Sigmoid colon (tissue), 7 donors: Measurements from ENCODE around the gene CAD. TPM values are rescaled to one million over a fixed set of nuclear protein-coding genes. Genes with fewer than 3 reads are reported as not detected.

Source experiments
- DNase-seq: peaks from one replicate; pipeline ENCODE4 v3.0.0-alpha.2; 2019
- H3K27ac ChIP-seq, 4 donors: fragments of 200-600 bp; sonication (generic); one replicate each; pipeline ENCODE4 v1.5.1; 2016 to 2019; ENCODE audit warnings: mild to moderate bottlenecking in 1 of 4
- H3K27me3 ChIP-seq, 3 donors: fragments of 200-600 bp; sonication (generic); one replicate each; pipeline ENCODE4 v1.5.1; 2019; ENCODE audit warnings: mild to moderate bottlenecking in 1 of 3
- H3K36me3 ChIP-seq, 4 donors: fragments of 200-600 bp; sonication (generic); one replicate each; pipeline ENCODE4 v1.5.1; 2016 to 2019
- H3K4me1 ChIP-seq, 4 donors: fragments of 200-600 bp; sonication (generic); one replicate each; pipeline ENCODE4 v1.5.1; 2017 to 2019
- H3K4me3 ChIP-seq, 4 donors: fragments of 200-600 bp; sonication (generic); one replicate each; pipeline ENCODE4 v1.5.1; 2017 to 2019; ENCODE audit warnings: mild to moderate bottlenecking in 2 of 4, moderate library complexity in 1 of 4
- H3K9me3 ChIP-seq, 4 donors: fragments of 200-600 bp in 3 of 4; sonication (generic) in 3 of 4; one replicate each; pipeline versions ENCODE4 v1.5.1 to v1.6.1; 2013 to 2019
- CTCF ChIP-seq, 4 experiments: fragments of 450-650 bp in 3 of 4; fragments of 200-600 bp in 1 of 4; IDR thresholded peaks; one replicate each; pipeline ENCODE4 v1.5.1; 2016 to 2019; ENCODE audit warnings: antibody characterized with exemption in 4 of 4, mild to moderate bottlenecking in 3 of 4, moderate library complexity in 2 of 4
- EP300 ChIP-seq, 4 donors: sonication (generic); formaldehyde crosslinking; IDR thresholded peaks; one replicate each; pipeline ENCODE4 v1.6.1; 2017; ENCODE audit warnings: antibody characterized with exemption in 4 of 4
- POLR2A ChIP-seq, 2 donors: fragments of 450-650 bp; IDR thresholded peaks; one replicate each; pipeline ENCODE4 v1.6.1; 2016; ENCODE audit warnings: antibody characterized with exemption in 2 of 2, mild to moderate bottlenecking in 2 of 2, moderate library complexity in 2 of 2
- POLR2AphosphoS5 ChIP-seq, 4 donors: sonication (generic); formaldehyde crosslinking; IDR thresholded peaks; one replicate each; pipeline ENCODE4 v1.6.1; 2017; ENCODE audit warnings: antibody characterized with exemption in 4 of 4
- WGBS, 2 donors: extraction: QIAGEN DNeasy Blood & Tissue Kit; methylation state at CpG; one replicate each; pipeline ENCODE4 v1.1.7; 2013; 5-methylcytosine and 5-hydroxymethylcytosine counted together
- intact Hi-C: fragments of 100-400 bp; cut with DNase I; formaldehyde crosslinking; loops from one replicate; pipeline ENCODE4 v1.15.1; 2023
- polyA plus RNA-seq, 3 donors: library from polyadenylated mRNA; stranded (reverse); fragments of 200-250 nt; gene quantifications; one replicate each; pipeline ENCODE4 v1.2.3, GENCODE V29; 2013
- total RNA-seq, 4 donors: library from RNA; depleted of rRNA; stranded (reverse); fragments of >200 nt; gene quantifications; one replicate each; pipeline ENCODE4 v1.1.0, GENCODE V29; 2016
- donor health status: healthy with polysubstance abuse.
- donor health status: Bipolar disorder and iron deficiency.
- donor health status: healthy.

CAD gene
- 10 to 100 TPM in 3 of 4 donors, 1 to 10 TPM in 1; 9.1 to 25.2 (median 17.1) TPM for total RNA-seq
- 10 to 100 TPM in 1 of 3 donors, 1 to 10 TPM in 2; 1.8 to 27.4 (median 3.0) TPM for polyA plus RNA-seq

GRCh38 chr2:27217173-27218121 lies at the start of gene CAD:
Gene CAD (plus strand): TSS chr2:27217369. CDS start chr2:27217552, 183 bp downstream.
- TF ChIP-seq EP300 (IDR thresholded peaks at IDR 0.05): no peak
- TF ChIP-seq CTCF (IDR thresholded peaks at IDR 0.05): peak in 3 of 4 experiments; percentile 9 to 30 (median 25)
- TF ChIP-seq POLR2AphosphoS5 (IDR thresholded peaks at IDR 0.05): peak in 3 of 4 donors; percentile 66 to 72 (median 69)
- peak; percentile 93 for DNase-seq
- Histone ChIP-seq H3K4me1 (peaks cover 0 to 36% (median 26%) of the 10 kb centered on the region in 4 donors), H3K4me3 (peak within 1 kb of the TSS; percentile 47 to 71 (median 66)), H3K27ac (peak within 1 kb of the TSS; percentile 74 to 79 (median 77)), H3K9me3 (no peaks in the 10 kb centered on the region), H3K27me3 (no peaks in the 10 kb centered on the region), H3K36me3 (peaks cover 0 to 24% (median 6%) of the 10 kb centered on the region in 4 donors)
- intact Hi-C loops: loop anchor here (10.0 kb wide), 2 partner anchors 137 to 277 kb away; partner anchors contain the start of genes FNDC4, GCKR and GTF3C2
- WGBS, 2 donors: 1% methylated on average over 72 of the region's 72 CpGs

GRCh38 chr2:27170581-27171337 lies 46.4 kb upstream of the CAD start:
- H3K27me3 ChIP-seq: no peaks in the 10 kb centered on the region
- no peak overlapping the region for H3K4me3 ChIP-seq
- H3K36me3 ChIP-seq: no peaks in the 10 kb centered on the region
- H3K27ac ChIP-seq: no peak overlapping the region
- no peaks in the 10 kb centered on the region for H3K4me1 ChIP-seq
- no peak for TF ChIP-seq POLR2A (IDR thresholded peaks at IDR 0.05)
- TF ChIP-seq CTCF (IDR thresholded peaks at IDR 0.05): no peak
- no peak for TF ChIP-seq POLR2AphosphoS5 (IDR thresholded peaks at IDR 0.05)
- TF ChIP-seq EP300 (IDR thresholded peaks at IDR 0.05): no peak
- 29 to 66% methylated on average over 6 of the region's 6 CpGs for WGBS, 2 donors
- intact Hi-C loops: no loop called here
- DNase-seq: no peak
- no peaks in the 10 kb centered on the region for H3K9me3 ChIP-seq

GRCh38 chr2:27171351-27171848 lies 45.8 kb upstream of the CAD start:
- no peak for DNase-seq
- no peak overlapping the region for H3K4me3 ChIP-seq
- no peaks in the 10 kb centered on the region for H3K36me3 ChIP-seq
- TF ChIP-seq POLR2A (IDR thresholded peaks at IDR 0.05) (no peak), POLR2AphosphoS5 (IDR thresholded peaks at IDR 0.05) (no peak), CTCF (IDR thresholded peaks at IDR 0.05) (no peak), EP300 (IDR thresholded peaks at IDR 0.05) (no peak)
- no peaks in the 10 kb centered on the region for H3K4me1 ChIP-seq
- no peaks in the 10 kb centered on the region for H3K9me3 ChIP-seq
- no peaks in the 10 kb centered on the region for H3K27me3 ChIP-seq
- no peak overlapping the region for H3K27ac ChIP-seq
- intact Hi-C loops: no loop called here
- WGBS, 2 donors: 27 to 71% methylated on average over 8 of the region's 8 CpGs

GRCh38 chr2:27174638-27175037 lies 42.5 kb upstream of the CAD start:
- WGBS, 2 donors: 85 to 91% methylated on average over 6 of the region's 6 CpGs
- Histone ChIP-seq H3K9me3 (no peaks in the 10 kb centered on the region), H3K27me3 (peaks cover 0 to 6% (median 0%) of the 10 kb centered on the region in 3 donors), H3K4me3 (no peak overlapping the region), H3K4me1 (no peaks in the 10 kb centered on the region), H3K27ac (no peak overlapping the region), H3K36me3 (no peaks in the 10 kb centered on the region)
- DNase-seq: no peak
- no peak for TF ChIP-seq EP300 (IDR thresholded peaks at IDR 0.05)
- no peak for TF ChIP-seq POLR2A (IDR thresholded peaks at IDR 0.05)
- TF ChIP-seq CTCF (IDR thresholded peaks at IDR 0.05): no peak
- TF ChIP-seq POLR2AphosphoS5 (IDR thresholded peaks at IDR 0.05): no peak
- intact Hi-C loops: no loop called here
